ENCODE results near the gene THAP12.

The THAP12 gene

GRCh38 chr11:76395296-76395695 lies 14.4 kb upstream of the THAP12 start:
- no peak overlapping the region for H3K4me3 ChIP-seq (ENCODE audit: low read depth, low read length)
- no peaks in the 10 kb centered on the region for H3K9me3 ChIP-seq
- H3K4me1 ChIP-seq: peaks cover 4% of the 10 kb centered on the region
- TF ChIP-seq CTCF (IDR thresholded peaks at IDR 0.05; ENCODE audit: low read depth, low read length): no peak
- no peaks in the 10 kb centered on the region for H3K36me3 ChIP-seq
- DNase-seq: no peak
- H3K27me3 ChIP-seq: no peaks in the 10 kb centered on the region

- DNase-seq: no peak
- peaks cover 4% of the 10 kb centered on the region for H3K4me1 ChIP-seq
Measured at GRCh38 chr11:76394411-76394810, 13.5 kb upstream of the THAP12 start.

GRCh38 chr11:76392870-76393269 lies 11.9 kb upstream of the THAP12 start:
- Histone ChIP-seq H3K36me3 (no peaks in the 10 kb centered on the region), H3K27me3 (no peaks in the 10 kb centered on the region), H3K4me3 (ENCODE audit: low read depth, low read length) (no peak overlapping the region), H3K9me3 (no peaks in the 10 kb centered on the region), H3K4me1 (peaks cover 13% of the 10 kb centered on the region)
- TF ChIP-seq CTCF (IDR thresholded peaks at IDR 0.05; ENCODE audit: low read depth, low read length): no peak
- DNase-seq: no peak

More at GRCh38 chr11:76394411-76394810, 13.5 kb upstream of the THAP12 start:
- no peak for TF ChIP-seq CTCF (IDR thresholded peaks at IDR 0.05; ENCODE audit: low read depth, low read length)
- Histone ChIP-seq H3K27me3 (no peaks in the 10 kb centered on the region), H3K4me3 (ENCODE audit: low read depth, low read length) (no peak overlapping the region), H3K36me3 (no peaks in the 10 kb centered on the region), H3K9me3 (no peaks in the 10 kb centered on the region)

GRCh38 chr11:76391811-76392475 lies 11.0 kb upstream of the THAP12 start:
- no peak for DNase-seq
- no peaks in the 10 kb centered on the region for H3K9me3 ChIP-seq
- H3K36me3 ChIP-seq: no peaks in the 10 kb centered on the region
- TF ChIP-seq CTCF (IDR thresholded peaks at IDR 0.05; ENCODE audit: low read depth, low read length): no peak
- peaks cover 18% of the 10 kb centered on the region for H3K4me1 ChIP-seq
- H3K27me3 ChIP-seq: no peaks in the 10 kb centered on the region
- no peak overlapping the region for H3K4me3 ChIP-seq (ENCODE audit: low read depth, low read length)

- TF ChIP-seq CTCF (IDR thresholded peaks at IDR 0.05; ENCODE audit: low read depth, low read length): no peak
- peaks cover 18% of the 10 kb centered on the region for H3K4me1 ChIP-seq
- H3K9me3 ChIP-seq: no peaks in the 10 kb centered on the region
- no peaks in the 10 kb centered on the region for H3K27me3 ChIP-seq
- H3K36me3 ChIP-seq: no peaks in the 10 kb centered on the region
- no peak overlapping the region for H3K4me3 ChIP-seq (ENCODE audit: low read depth, low read length)
- no peak for DNase-seq
Measured at GRCh38 chr11:76391021-76391420, 10.1 kb upstream of the THAP12 start.

- Histone ChIP-seq H3K4me3 (ENCODE audit: low read depth, low read length) (no peak overlapping the region), H3K27me3 (no peaks in the 10 kb centered on the region), H3K36me3 (no peaks in the 10 kb centered on the region; the same call in 1 of the 2 replicates), H3K4me1 (peaks cover 18% of the 10 kb centered on the region), H3K9me3 (no peaks in the 10 kb centered on the region)
- DNase-seq: no peak
- TF ChIP-seq CTCF (IDR thresholded peaks at IDR 0.05; ENCODE audit: low read depth, low read length): no peak
Measured at GRCh38 chr11:76388408-76388807, 7.5 kb upstream of the THAP12 start.

Data from BE2C (cell line).